Adipose tissue (tissue), 3 donors: ENCODE data around the gene RAB10. TPM values are rescaled to one million over a fixed set of nuclear protein-coding genes. Genes with fewer than 3 reads are reported as not detected.

Source experiments
- H3K27ac ChIP-seq: one replicate; pipeline ENCODE4 v1.5.1; 2013; ENCODE audit warnings: low read depth, low read length
- WGBS, 3 donors: extraction: QIAGEN DNeasy Blood & Tissue Kit; methylation state at CpG; one replicate each; pipeline ENCODE4 v1.1.7; 2013; 5-methylcytosine and 5-hydroxymethylcytosine counted together
- polyA plus RNA-seq, 3 donors: library from polyadenylated mRNA; stranded (reverse); fragments of 200-250 nt; gene quantifications; one replicate each; pipeline ENCODE4 v1.2.3, GENCODE V29; 2013
- donor health status: healthy with polysubstance abuse.
- donor health status: Bipolar disorder and iron deficiency.
- donor health status: healthy.

Gene RAB10
- polyA plus RNA-seq, 3 donors: 25.6 to 48.5 (median 47.1) TPM

DNA sequence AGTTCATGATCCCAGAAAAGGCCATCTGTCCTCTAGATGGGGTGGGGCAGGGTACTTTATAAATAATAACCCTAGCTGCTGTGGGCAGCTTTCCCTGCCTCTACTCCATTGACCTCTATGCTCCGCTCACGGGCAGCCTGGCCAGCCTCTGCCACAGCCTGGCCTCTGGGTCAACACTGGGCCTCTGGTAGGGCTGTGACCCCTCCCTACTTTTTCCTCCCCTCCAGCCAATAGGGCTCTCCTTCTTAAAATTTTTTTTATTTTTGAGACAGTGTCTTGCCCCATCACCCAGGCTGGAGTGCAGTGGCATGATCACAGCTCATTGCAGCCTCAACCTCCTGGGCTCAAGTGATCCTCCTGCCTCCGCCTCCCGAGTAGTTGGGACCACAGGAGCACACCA lies 134.9 kb downstream of the RAB10 start:
- no peak overlapping the region for H3K27ac ChIP-seq
- WGBS, 3 donors: 95 to 97% (median 95%) methylated on average over 4 of the region's 4 CpGs

DNA sequence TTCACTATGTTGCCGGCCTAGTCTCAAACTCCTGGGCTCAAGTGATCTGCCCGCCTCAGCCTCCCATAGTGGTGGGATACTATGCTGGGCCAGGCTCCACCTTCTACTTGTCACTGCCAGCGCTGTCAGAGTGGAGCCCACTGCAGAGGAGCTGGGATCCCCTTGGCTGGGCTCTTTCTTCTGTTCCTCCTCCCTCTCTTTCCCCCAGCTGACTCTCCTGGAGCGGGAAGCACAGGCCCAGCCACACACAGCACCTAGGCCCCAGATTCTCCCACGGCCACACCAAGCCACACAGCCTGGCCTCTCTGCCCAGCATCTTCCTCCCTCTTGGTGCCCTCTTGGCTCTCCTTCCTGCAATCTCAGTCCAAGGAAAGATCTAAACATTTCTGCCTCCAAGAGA lies 135.3 kb downstream of the RAB10 start:
- 90 to 98% (median 97%) methylated on average over 4 to 5 of the region's 5 CpGs for WGBS, 3 donors
- no peak overlapping the region for H3K27ac ChIP-seq

DNA sequence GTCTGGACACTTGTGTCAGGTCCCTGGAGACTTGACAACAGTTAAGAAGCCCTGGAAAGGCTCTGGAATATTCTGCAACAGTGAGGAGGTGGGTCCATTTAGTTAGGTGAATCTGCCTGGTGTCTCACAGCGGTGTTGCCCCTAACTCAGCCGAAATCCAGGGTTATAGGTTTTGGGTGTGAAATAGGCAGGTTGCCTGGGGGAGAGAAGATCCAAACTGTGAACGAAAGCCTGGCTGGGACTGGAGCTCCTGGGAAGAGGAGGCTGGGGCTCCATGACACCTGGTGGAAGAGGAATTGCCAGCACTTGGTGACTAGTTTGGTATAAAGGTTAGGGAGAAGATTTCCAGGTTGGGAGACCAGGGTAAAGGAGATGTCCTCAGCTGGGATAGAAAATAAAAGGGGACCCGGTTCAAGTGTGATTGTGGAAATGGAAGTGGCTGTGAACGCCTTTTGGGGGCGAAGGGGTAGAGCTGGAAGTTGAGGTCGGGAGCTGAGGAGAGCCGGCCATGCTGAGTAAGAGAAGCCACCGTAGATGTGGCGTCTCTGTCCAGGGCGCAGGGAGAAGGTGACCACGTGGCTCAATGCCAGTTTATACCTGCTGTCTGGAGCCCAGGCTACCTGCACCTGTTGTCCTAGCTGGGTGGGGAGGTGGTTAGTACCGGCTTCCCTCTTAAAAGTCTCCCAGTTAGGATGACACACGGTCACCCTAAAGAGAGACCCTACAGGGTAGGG lies 136.0 kb downstream of the RAB10 start:
- WGBS, 3 donors: 83 to 88% (median 84%) methylated on average over 14 of the region's 14 CpGs

GRCh38 chr2:26170795-26171194 lies 136.9 kb downstream of the RAB10 start:
- no peak overlapping the region for H3K27ac ChIP-seq
- WGBS, 3 donors: 86 to 93% (median 92%) methylated on average over 9 of the region's 9 CpGs

More for the DNA sequence above, 136.0 kb downstream of the RAB10 start:
- H3K27ac ChIP-seq: no peak overlapping the region

GRCh38 chr2:26172189-26172870 lies 138.4 kb downstream of the RAB10 start:
- H3K27ac ChIP-seq: no peak overlapping the region
- WGBS, 3 donors: 17 to 26% (median 24%) methylated on average over 33 to 55 of the region's 56 CpGs

- H3K27ac ChIP-seq: no peak within 1 kb of the TSS
- WGBS, 3 donors: 0 to 3% (median 1%) methylated on average over 30 to 94 of the region's 102 CpGs
Observed at GRCh38 chr2:26172871-26173775, 139.2 kb downstream of the RAB10 start, which contains the start of gene GAREM2. Gene GAREM2, plus strand, starts transcription at chr2:26173088. Its CDS starts 133 bp downstream, at chr2:26173221.

DNA sequence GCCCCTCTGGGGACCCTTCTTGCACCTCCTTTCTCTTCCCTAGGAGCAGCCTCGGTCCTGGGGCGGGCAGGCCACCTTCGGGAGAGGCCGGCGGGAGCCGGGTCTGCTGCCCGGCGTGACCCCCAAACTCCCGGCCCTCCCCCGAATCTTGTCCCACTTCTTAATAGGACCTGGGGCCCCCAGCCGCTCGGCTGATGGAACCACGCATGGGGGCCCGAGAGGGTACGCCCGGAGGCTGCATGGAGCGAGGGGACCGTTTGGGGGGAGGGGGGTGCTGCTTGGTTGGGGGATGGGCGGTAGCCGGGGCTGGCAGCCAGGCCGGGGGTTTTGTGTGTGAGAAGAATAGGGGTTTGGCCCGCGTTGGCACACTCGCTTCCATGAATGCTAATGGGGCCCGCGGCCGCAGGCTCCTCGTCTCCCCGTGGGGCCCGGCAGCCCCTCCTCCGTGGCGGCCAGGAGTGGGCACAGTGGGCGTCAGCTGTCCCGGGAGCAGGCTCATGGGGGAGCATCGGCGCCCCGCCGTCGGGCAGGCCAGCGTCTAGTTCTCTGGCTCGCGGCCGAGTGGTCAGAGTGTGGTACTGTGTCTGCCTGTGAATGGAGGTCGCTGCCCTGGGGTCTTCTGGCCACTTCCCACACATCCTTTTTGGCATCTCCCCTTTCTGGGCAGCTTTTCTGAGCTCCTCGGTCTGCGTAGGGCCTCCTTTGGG lies 140.0 kb downstream of the RAB10 start:
- WGBS, 3 donors: 18 to 24% (median 23%) methylated on average over 41 to 46 of the region's 46 CpGs
- H3K27ac ChIP-seq: no peak overlapping the region

GRCh38 chr2:26174691-26175465 lies 141.0 kb downstream of the RAB10 start:
- no peak overlapping the region for H3K27ac ChIP-seq
- 66 to 80% (median 72%) methylated on average over 10 of the region's 10 CpGs for WGBS, 3 donors

DNA sequence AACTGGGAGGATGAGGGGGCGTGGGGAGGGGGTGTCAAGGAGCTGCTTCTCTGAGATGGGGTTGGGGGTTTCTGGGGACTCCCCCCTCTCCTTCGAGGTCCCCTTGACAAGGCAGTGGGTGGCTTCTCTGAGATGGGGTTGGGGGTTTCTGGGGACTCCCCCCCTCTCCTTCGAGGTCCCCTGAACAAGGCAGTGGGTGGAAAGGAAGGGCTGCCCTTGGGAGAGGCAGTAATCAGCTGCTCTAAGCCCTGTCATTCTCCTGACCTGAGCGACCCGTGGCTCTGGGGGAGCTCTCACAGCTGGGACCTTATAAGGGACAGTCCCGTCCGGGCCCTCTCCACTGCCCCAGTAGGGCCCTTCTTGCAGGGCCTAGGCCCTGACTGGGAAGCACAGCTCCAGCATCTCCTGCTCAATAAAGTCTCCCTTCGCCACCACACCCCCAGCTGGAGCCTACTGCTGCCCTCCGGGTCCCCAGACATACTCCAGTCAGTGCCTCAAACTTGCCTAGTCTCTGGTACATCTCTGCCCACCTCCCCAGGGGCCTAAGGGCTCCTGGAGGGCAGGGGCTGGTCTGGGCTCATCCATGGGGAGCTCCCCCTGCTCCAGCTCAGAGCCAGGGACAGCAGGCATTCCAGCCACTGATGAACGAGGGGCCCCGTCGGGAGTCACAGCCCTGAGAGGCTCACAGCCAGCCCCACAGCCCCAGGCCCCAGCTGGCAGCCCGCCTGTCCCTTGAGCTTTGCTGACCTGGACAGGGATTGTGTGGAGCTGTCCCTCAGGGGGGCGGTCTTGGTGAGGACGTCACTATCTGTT lies 141.8 kb downstream of the RAB10 start:
- WGBS, 3 donors: 65 to 76% (median 75%) methylated on average over 13 to 15 of the region's 15 CpGs
- H3K27ac ChIP-seq: no peak overlapping the region

DNA sequence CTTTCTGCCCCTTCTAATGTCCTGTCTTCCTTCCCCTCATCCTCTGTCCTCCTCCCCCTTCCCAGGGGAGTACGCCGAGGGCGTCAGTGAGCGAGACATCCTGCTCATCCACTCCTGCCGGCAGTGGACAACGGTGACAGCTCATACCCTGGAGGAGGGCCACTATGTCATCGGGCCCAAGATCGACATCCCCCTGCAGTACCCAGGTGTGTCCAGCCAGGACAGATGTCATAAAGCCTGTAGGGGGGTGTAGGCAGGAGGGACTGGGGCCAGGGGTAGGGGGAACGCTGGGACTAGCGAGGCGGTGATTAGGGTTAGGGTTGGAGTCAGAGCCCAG lies 142.4 kb downstream of the RAB10 start:
- WGBS, 3 donors: 79 to 86% (median 83%) methylated on average over 11 of the region's 11 CpGs
- no peak overlapping the region for H3K27ac ChIP-seq

DNA sequence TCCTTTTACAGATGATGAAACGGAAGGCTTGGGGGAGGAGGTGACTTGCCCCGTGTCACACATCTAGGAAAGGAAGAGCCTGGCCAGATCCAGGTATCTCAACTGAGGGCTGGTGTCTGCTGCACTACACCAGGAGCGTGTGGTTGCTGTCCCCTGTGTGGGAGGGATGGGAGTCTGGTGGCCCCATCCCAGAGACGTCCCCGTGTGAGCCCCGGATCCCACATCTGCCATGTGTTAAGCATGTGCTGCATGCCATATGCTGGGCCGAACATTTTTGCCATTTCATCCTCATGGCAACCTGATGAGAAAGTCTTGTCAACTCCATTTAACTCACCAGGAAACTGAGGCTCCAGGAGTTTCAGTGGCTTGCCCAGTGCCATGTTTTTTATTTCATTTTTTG lies 143.2 kb downstream of the RAB10 start:
- 92 to 98% (median 96%) methylated on average over 7 of the region's 7 CpGs for WGBS, 3 donors
- no peak overlapping the region for H3K27ac ChIP-seq

- no peak overlapping the region for H3K27ac ChIP-seq
- WGBS, 3 donors: 90 to 97% (median 94%) methylated on average over 3 of the region's 3 CpGs
Observed at GRCh38 chr2:26178246-26178645, 144.4 kb downstream of the RAB10 start.

DNA sequence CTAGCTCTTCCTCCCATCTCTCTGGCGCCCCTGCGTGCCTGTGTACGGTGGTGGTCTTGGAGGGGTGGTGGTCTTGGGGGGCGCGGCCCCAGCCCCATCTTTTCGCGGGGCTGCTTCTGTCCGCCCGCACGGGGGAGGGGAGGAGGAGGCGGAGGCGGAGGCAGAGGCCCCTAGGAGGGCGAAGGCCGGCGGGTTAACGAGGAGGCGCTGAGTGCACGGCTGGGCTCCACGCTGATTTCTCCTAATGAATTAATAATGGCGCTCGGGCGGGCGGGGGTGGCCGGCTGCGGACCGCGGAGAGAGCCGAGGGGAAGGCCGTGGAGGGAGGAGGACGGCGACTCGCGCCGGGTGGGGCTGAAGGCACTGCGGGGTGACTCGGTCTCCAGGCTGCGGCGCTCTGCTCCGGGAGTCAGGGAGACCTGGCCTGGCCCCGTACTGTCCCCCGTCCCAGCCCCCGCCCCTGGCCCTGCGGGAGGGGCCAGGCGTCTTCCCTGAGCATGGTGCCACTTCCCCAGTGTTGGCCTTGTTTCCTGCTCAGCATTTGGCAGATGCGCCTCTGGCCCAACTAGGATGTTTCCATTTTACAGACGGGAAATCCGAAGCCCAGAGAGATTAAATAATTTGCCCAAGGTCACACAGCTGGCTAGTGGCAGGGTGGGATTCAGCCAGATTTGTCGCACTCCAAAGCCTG lies 145.0 kb downstream of the RAB10 start:
- no peak overlapping the region for H3K27ac ChIP-seq
- WGBS, 3 donors: 1 to 4% (median 3%) methylated on average over 43 to 45 of the region's 48 CpGs

DNA sequence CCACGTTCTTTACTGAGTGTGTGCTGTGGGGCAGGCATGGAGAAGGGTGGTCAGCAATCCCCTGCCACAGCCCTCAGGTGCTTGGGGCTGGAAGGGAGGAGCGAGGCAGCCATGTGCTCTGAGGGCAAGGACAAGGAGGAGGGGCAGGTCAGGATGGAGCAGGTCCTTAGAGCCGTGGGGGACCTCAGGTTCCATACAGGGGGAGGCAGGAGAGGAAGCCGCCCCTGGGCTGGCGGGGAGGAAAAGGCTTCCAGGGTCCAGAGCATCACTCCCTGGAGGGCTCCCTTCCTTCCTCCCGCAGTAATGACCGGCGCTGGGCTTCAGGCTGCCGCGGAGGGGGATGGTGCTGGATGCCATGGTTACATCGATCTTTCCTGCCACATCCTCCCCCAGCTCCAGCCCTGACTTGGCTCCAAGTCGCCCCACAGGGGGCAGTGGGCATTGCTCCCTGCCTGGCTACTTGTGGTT lies 145.6 kb downstream of the RAB10 start:
- no peak overlapping the region for H3K27ac ChIP-seq

GRCh38 chr2:26182441-26182840 lies 148.6 kb downstream of the RAB10 start:
- no peak overlapping the region for H3K27ac ChIP-seq
- WGBS, 3 donors: 80 to 90% (median 90%) methylated on average over 5 of the region's 5 CpGs

More for the DNA sequence above, 145.6 kb downstream of the RAB10 start:
- WGBS, 3 donors: 3 to 16% (median 13%) methylated on average over 9 to 12 of the region's 12 CpGs
